Prostate gland (tissue), 2 donors: ENCODE measurements around the gene BIRC5. TPM values are rescaled to one million over a fixed set of nuclear protein-coding genes. Genes with fewer than 3 reads are reported as not detected.

Source experiments
- DNase-seq: peaks from one replicate; pipeline ENCODE4 v3.0.0-alpha.2; 2019; ENCODE audit warnings: low spot score
- H3K27ac ChIP-seq, 2 donors: fragments of 200-600 bp; sonication (generic); 2 replicates each; pipeline ENCODE4 v1.5.1; 2017 to 2019
- H3K27me3 ChIP-seq: fragments of 200-600 bp; sonication (generic); replicated peaks from 2 replicates; pipeline ENCODE4 v1.5.1; 2019; ENCODE audit not compliant: insufficient read depth
- H3K36me3 ChIP-seq, 2 donors: fragments of 200-600 bp; sonication (generic); 1 replicate in 1 of 2; 2 replicates in 1 of 2; pipeline versions ENCODE4 v1.5.1 to v1.8.1; 2017 to 2019
- H3K4me1 ChIP-seq: fragments of 200-600 bp; sonication (generic); replicated peaks from 2 replicates; pipeline ENCODE4 v1.5.1; 2019
- H3K4me3 ChIP-seq, 2 donors: fragments of 200-600 bp; sonication (generic); 2 replicates each; pipeline ENCODE4 v1.5.1; 2017 to 2019
- H3K9me3 ChIP-seq: fragments of 200-600 bp; sonication (generic); 2 replicates; pipeline ENCODE4 v1.5.1; 2017
- CTCF ChIP-seq, 4 experiments: fragments of 200-600 bp in 2 of 4; fragments of 450-650 bp in 2 of 4; sonication (generic) in 2 of 4; IDR thresholded peaks; 1 replicate in 3 of 4; 2 replicates in 1 of 4; pipeline ENCODE4 v1.5.1; 2016 to 2019; ENCODE audit warnings: antibody characterized with exemption in 4 of 4, mild to moderate bottlenecking in 2 of 4, moderate library complexity in 2 of 4
- POLR2A ChIP-seq: fragments of 450-650 bp; IDR thresholded peaks from one replicate; pipeline ENCODE4 v1.6.1; 2016; ENCODE audit warnings: antibody characterized with exemption, mild to moderate bottlenecking
- POLR2AphosphoS5 ChIP-seq: sonication (generic); formaldehyde crosslinking; IDR thresholded peaks from one replicate; pipeline ENCODE4 v1.6.1; 2017; ENCODE audit warnings: antibody characterized with exemption
- WGBS: methylation state at CpG from one replicate; pipeline ENCODE4 v1.1.5; 2018; 5-methylcytosine and 5-hydroxymethylcytosine counted together
- intact Hi-C: fragments of 100-400 bp; cut with DNase I; formaldehyde crosslinking; loops from one replicate; pipeline ENCODE4 v1.14.2; 2022
- total RNA-seq, 2 donors: library from RNA; depleted of rRNA; stranded (reverse); fragments of >200 nt; gene quantifications; one replicate each; pipeline ENCODE4 v1.1.0, GENCODE V29; 2016

Gene BIRC5
- total RNA-seq, 2 donors from 2014 or later: 4.6 to 7.0 TPM

GRCh38 chr17:78259192-78259554, 45.1 kb downstream of the BIRC5 start:
- H3K27me3 ChIP-seq: no peaks in the 10 kb centered on the region
- intact Hi-C loops: no loop called here
- H3K4me3 ChIP-seq: no peak overlapping the region
- H3K9me3 ChIP-seq: no peaks in the 10 kb centered on the region
- no peak overlapping the region for H3K27ac ChIP-seq
- TF ChIP-seq POLR2AphosphoS5 (no peak), POLR2A (no peak), CTCF (IDR thresholded peaks at IDR 0.05) (no peak)
- WGBS: 78% methylated on average over 10 of the region's 10 CpGs
- no peaks in the 10 kb centered on the region for H3K4me1 ChIP-seq
- H3K36me3 ChIP-seq: no peaks in the 10 kb centered on the region
- no peak for DNase-seq

DNA sequence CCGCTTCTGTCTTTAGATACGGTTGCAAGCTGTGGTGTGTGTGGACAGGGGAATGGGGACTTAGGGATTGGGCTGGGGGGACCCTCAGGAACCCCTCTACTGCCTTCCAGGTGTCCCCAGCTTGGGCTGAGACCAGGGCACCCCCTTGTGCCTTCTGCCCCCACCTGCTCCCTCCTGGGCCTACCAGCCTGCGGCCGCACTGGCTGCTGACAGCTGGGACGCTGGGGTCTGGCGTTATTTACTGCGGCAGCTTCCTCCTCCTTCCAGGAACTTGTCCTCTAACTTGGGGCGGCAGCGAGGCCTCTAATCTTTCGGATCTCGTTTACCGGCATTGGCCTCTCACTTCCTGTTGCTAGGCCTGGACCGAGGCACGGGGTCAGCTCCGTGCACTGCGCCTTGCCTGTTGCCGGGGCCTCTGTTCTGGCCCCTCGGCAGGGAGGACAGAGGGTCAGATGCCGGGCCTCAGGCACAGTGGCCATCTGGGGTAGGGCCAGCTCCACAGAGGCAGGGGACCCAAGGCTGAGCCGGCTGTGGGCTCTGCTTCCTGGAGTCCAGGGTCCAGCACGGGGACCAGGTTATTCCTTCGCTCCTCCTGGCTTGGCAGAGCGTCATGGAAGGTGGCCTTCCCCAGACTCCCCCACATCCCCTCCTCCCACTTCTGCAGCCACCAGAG, 49.1 kb downstream of the BIRC5 start:
- TF ChIP-seq POLR2A: no peak
- no peak for TF ChIP-seq CTCF (IDR thresholded peaks at IDR 0.05)
- TF ChIP-seq POLR2AphosphoS5: no peak
- DNase-seq: no peak
- no peak overlapping the region for H3K27ac ChIP-seq
- 67% methylated on average over 23 of the region's 23 CpGs for WGBS
- no peak overlapping the region for H3K4me3 ChIP-seq
- H3K9me3 ChIP-seq: no peaks in the 10 kb centered on the region
- intact Hi-C loops: no loop called here
- no peaks in the 10 kb centered on the region for H3K4me1 ChIP-seq
- H3K27me3 ChIP-seq: no peaks in the 10 kb centered on the region
- H3K36me3 ChIP-seq: no peaks in the 10 kb centered on the region

DNA sequence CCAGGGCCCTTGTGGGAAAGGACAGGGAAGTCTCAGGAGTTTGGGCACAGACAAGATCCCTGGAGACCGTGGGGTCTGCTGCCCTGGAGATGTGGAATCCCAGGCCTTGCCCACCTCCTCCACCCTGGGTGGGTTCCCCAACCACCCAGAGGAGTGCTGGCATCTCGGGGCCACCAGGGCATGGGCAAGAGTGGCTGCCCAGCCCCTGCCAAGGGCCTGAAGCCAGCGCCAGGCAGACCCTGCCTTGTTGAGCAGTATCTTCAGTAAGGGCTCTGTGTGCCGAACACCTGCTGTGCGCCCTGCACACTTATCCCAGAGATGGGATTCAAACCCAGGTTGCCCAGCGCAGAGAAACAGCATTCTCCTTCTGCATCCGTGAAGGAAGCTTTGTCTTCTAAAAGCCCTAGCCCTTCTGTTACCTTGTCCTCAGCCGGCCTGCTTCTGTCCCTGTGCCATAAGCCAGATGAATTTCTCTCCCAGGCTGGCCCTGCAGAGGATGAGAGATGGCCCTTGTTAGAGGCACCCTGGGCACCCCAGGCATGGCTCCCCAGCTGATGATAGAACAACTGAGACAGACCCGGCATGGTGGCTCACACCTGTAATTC, 49.8 kb downstream of the BIRC5 start:
- WGBS: 95% methylated on average over 9 of the region's 9 CpGs
- no peak for DNase-seq
- Histone ChIP-seq H3K4me3 (no peak overlapping the region), H3K36me3 (no peaks in the 10 kb centered on the region), H3K9me3 (no peaks in the 10 kb centered on the region), H3K27me3 (no peaks in the 10 kb centered on the region), H3K4me1 (no peaks in the 10 kb centered on the region), H3K27ac (no peak overlapping the region)
- intact Hi-C loops: no loop called here
- TF ChIP-seq POLR2AphosphoS5 (no peak), POLR2A (no peak), CTCF (IDR thresholded peaks at IDR 0.05) (no peak)

- TF ChIP-seq POLR2AphosphoS5: no peak
- TF ChIP-seq CTCF (IDR thresholded peaks at IDR 0.05): no peak
- no peak for TF ChIP-seq POLR2A
- Histone ChIP-seq H3K27ac (no peak overlapping the region), H3K9me3 (no peaks in the 10 kb centered on the region), H3K4me3 (no peak overlapping the region), H3K27me3 (no peaks in the 10 kb centered on the region), H3K4me1 (no peaks in the 10 kb centered on the region), H3K36me3 (no peaks in the 10 kb centered on the region)
- no peak for DNase-seq
- whole genome bisulfite sequencing: 88% methylated on average over 5 of the region's 5 CpGs
- intact Hi-C loops: no loop called here
Observed at GRCh38 chr17:78264590-78264989, 50.5 kb downstream of the BIRC5 start.

DNA sequence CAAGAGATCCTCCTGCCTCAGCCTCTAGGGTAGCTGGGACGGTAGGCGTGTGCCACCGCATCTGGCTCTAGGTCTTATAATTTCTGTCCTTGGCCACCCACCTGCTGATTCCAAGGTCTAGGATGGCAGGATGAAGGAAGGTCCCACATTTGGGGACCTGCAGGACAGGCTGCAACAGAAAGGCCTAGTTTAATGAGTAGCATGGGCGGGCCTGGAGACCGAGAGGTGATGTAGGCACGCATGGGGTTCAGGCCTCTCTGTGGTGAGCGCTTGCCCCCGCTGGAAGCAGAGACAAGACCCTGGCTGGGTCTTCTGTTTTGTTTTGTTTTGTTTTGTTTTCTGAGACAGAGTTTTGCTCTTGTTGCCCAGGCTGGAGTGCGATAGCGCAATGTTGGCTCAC, 51.1 kb downstream of the BIRC5 start:
- intact Hi-C loops: no loop called here
- Histone ChIP-seq H3K9me3 (no peaks in the 10 kb centered on the region), H3K4me3 (no peak overlapping the region), H3K27ac (no peak overlapping the region), H3K4me1 (no peaks in the 10 kb centered on the region), H3K36me3 (no peaks in the 10 kb centered on the region), H3K27me3 (no peaks in the 10 kb centered on the region)
- no peak for DNase-seq
- WGBS: 94% methylated on average over 10 of the region's 10 CpGs
- TF ChIP-seq POLR2A (no peak), CTCF (IDR thresholded peaks at IDR 0.05) (no peak), POLR2AphosphoS5 (no peak)
